ENCODE data around the gene PNRC1.

Gene PNRC1

GRCh38 chr6:89073840-89074239 lies 6.7 kb upstream of the PNRC1 start:
- ATAC-seq: no peak
- TF ChIP-seq ZFP30 (CRISPR knock-in tag; IDR thresholded peaks at IDR 0.05) (no peak), RARB (CRISPR knock-in tag; IDR thresholded peaks at IDR 0.05) (no peak), ARNTL (CRISPR knock-in tag; IDR thresholded peaks at IDR 0.05; ENCODE audit: borderline replicate concordance, low read depth) (no peak), BACH2 (CRISPR knock-in tag; IDR thresholded peaks at IDR 0.05; ENCODE audit: borderline replicate concordance) (no peak), ZNF70 (CRISPR knock-in tag; IDR thresholded peaks at IDR 0.05) (no peak), POU6F1 (CRISPR knock-in tag; IDR thresholded peaks at IDR 0.05; ENCODE audit: borderline replicate concordance, low read depth) (no peak), SNAI2 (CRISPR knock-in tag; IDR thresholded peaks at IDR 0.05) (no peak), ESRRG (CRISPR knock-in tag; IDR thresholded peaks at IDR 0.05) (no peak), PPARA (CRISPR knock-in tag; IDR thresholded peaks at IDR 0.05; ENCODE audit: borderline replicate concordance) (no peak), OSR1 (CRISPR knock-in tag; IDR thresholded peaks at IDR 0.05) (no peak), TCF4 (CRISPR knock-in tag; IDR thresholded peaks at IDR 0.05; ENCODE audit: borderline replicate concordance) (no peak), GLIS3 (CRISPR knock-in tag; IDR thresholded peaks at IDR 0.05) (no peak), ZFP3 (CRISPR knock-in tag; IDR thresholded peaks at IDR 0.05) (no peak)
- TF ChIP-seq, protein P1, sequence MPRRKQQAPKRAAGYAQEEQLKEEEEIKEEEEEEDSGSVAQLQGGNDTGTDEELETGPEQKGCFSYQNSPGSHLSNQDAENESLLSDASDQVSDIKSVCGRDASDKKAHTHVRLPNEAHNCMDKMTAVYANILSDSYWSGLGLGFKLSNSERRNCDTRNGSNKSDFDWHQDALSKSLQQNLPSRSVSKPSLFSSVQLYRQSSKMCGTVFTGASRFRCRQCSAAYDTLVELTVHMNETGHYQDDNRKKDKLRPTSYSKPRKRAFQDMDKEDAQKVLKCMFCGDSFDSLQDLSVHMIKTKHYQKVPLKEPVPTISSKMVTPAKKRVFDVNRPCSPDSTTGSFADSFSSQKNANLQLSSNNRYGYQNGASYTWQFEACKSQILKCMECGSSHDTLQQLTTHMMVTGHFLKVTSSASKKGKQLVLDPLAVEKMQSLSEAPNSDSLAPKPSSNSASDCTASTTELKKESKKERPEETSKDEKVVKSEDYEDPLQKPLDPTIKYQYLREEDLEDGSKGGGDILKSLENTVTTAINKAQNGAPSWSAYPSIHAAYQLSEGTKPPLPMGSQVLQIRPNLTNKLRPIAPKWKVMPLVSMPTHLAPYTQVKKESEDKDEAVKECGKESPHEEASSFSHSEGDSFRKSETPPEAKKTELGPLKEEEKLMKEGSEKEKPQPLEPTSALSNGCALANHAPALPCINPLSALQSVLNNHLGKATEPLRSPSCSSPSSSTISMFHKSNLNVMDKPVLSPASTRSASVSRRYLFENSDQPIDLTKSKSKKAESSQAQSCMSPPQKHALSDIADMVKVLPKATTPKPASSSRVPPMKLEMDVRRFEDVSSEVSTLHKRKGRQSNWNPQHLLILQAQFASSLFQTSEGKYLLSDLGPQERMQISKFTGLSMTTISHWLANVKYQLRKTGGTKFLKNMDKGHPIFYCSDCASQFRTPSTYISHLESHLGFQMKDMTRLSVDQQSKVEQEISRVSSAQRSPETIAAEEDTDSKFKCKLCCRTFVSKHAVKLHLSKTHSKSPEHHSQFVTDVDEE (CRISPR knock-in tag; IDR thresholded peaks at IDR 0.05): no peak
- TF ChIP-seq, protein P2, sequence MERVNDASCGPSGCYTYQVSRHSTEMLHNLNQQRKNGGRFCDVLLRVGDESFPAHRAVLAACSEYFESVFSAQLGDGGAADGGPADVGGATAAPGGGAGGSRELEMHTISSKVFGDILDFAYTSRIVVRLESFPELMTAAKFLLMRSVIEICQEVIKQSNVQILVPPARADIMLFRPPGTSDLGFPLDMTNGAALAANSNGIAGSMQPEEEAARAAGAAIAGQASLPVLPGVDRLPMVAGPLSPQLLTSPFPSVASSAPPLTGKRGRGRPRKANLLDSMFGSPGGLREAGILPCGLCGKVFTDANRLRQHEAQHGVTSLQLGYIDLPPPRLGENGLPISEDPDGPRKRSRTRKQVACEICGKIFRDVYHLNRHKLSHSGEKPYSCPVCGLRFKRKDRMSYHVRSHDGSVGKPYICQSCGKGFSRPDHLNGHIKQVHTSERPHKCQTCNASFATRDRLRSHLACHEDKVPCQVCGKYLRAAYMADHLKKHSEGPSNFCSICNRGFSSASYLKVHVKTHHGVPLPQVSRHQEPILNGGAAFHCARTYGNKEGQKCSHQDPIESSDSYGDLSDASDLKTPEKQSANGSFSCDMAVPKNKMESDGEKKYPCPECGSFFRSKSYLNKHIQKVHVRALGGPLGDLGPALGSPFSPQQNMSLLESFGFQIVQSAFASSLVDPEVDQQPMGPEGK (CRISPR knock-in tag; IDR thresholded peaks at IDR 0.05; ENCODE audit: borderline replicate concordance): no peak
- TF ChIP-seq, protein P3, sequence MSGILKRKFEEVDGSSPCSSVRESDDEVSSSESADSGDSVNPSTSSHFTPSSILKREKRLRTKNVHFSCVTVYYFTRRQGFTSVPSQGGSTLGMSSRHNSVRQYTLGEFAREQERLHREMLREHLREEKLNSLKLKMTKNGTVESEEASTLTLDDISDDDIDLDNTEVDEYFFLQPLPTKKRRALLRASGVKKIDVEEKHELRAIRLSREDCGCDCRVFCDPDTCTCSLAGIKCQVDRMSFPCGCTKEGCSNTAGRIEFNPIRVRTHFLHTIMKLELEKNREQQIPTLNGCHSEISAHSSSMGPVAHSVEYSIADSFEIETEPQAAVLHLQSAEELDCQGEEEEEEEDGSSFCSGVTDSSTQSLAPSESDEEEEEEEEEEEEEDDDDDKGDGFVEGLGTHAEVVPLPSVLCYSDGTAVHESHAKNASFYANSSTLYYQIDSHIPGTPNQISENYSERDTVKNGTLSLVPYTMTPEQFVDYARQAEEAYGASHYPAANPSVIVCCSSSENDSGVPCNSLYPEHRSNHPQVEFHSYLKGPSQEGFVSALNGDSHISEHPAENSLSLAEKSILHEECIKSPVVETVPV (CRISPR knock-in tag; IDR thresholded peaks at IDR 0.05): no peak

DNA sequence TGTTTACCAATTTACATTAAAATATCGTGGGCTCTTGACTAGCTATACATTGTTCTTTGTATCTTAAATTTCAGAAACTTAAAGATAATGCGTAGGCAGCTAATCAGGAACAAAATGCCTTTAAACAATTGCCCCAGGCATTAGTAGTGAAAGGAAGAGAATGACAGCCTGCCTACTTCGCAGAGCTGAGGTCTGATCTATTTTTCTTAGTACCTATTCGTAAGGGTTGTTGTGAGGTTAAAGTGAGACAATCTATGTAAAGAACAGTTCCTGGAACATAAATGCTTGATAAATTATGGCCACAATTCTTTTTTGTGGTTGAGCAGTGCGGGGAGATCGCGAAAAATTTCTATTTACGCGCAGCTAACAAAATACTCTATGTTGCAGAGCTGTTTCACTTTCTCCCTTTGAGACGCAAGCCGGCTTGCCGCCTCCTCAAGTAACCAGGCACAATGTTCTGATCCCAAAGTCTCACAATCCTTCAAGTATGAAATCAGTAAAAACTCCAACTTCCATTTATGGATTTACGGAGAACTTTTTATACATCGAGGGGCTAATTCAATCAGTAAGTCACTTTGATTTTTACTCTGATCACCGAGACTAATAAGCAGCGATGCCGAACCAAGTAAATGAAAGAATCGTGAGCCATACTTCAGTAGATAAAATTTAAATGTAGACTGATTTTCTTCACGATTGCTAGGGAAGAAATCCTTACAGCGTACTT lies 878 bp upstream of the PNRC1 start:
- peak; percentile 41 for ATAC-seq
- no peak for TF ChIP-seq ZFP30 (CRISPR knock-in tag; IDR thresholded peaks at IDR 0.05)
- no peak for TF ChIP-seq CSDC2 (CRISPR knock-in tag; IDR thresholded peaks at IDR 0.05)
- TF ChIP-seq SNAI2 (CRISPR knock-in tag; IDR thresholded peaks at IDR 0.05): no peak
- TF ChIP-seq, protein P2 (CRISPR knock-in tag; IDR thresholded peaks at IDR 0.05; ENCODE audit: borderline replicate concordance): no peak

DNA sequence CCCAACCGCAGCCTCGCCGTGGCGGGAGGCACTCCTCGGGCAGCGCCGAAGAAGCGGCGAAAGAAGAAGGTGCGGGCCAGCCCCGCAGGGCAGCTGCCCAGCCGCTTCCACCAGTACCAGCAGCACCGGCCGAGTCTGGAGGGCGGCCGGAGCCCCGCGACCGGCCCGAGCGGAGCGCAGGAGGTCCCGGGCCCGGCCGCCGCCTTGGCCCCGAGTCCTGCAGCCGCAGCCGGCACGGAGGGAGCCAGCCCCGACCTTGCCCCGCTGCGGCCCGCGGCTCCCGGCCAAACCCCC lies 525 bp downstream of the PNRC1 start:
- peak; percentile 30 for ATAC-seq
- TF ChIP-seq ISL1 (CRISPR knock-in tag; IDR thresholded peaks at IDR 0.05) (no peak), POU6F1 (CRISPR knock-in tag; IDR thresholded peaks at IDR 0.05; ENCODE audit: borderline replicate concordance, low read depth) (no peak), ZFP3 (CRISPR knock-in tag; IDR thresholded peaks at IDR 0.05) (no peak), ESRRG (CRISPR knock-in tag; IDR thresholded peaks at IDR 0.05) (no peak), OSR1 (CRISPR knock-in tag; IDR thresholded peaks at IDR 0.05) (no peak), ZNF565 (CRISPR knock-in tag; conservative IDR thresholded peaks at IDR 0.05; ENCODE audit: low read depth) (no peak), TCF4 (CRISPR knock-in tag; IDR thresholded peaks at IDR 0.05; ENCODE audit: borderline replicate concordance) (no peak), ZNF70 (CRISPR knock-in tag; IDR thresholded peaks at IDR 0.05) (no peak), PPARA (CRISPR knock-in tag; IDR thresholded peaks at IDR 0.05; ENCODE audit: borderline replicate concordance) (no peak)
- TF ChIP-seq, protein P1 (CRISPR knock-in tag; IDR thresholded peaks at IDR 0.05): no peak
- TF ChIP-seq, protein P2 (CRISPR knock-in tag; IDR thresholded peaks at IDR 0.05; ENCODE audit: borderline replicate concordance): no peak
